COR-L47 (cell line): Measurements from ENCODE around the gene ERAS.

Experiments used
- DNase-seq: peaks from one replicate; lab custom pipeline; 2025; lab: John Stamatoyannopoulos, UW

The ERAS gene

DNA sequence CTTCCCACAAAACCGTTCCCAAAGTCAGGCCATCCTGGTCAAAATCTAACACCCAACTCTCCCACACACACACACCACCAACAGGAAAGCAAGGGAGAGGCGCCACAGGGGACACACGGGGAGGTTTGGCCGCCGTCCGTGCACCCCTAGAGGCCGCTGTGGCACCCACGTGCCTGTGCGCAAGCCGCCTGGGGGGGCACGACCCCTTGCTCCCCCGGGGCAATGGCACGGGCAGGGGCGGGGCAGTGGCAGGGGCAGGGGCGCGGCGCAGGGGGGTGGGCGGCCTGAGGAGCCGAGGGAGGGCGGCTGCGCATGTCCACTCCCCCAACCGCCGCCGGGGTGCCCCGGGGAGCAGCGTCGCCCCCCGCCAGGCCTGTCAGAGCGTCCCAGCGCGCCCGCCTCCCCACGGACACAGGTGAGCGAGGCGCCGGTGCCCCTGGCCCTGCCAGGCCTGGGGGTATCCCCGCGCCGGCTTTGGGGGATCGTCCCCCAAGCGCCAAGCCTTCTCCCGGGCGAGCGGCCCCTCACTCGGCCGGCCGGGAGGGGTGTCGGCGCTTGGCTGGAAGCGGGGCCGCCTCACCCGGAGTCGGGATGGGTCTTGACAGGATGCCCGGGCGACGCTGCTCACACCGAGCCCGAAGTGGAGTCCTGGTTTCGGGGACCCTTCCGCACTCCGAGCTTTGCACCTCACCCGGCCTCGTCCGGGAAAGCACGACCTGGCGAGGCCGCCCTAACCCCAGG is at the start of gene ERAS:
Gene ERAS, plus strand, starts transcription at position 379 of the 741 bp plus-strand sequence. CDS start 2,611 bp downstream, outside the sequence.
- no peak for DNase-seq

DNA sequence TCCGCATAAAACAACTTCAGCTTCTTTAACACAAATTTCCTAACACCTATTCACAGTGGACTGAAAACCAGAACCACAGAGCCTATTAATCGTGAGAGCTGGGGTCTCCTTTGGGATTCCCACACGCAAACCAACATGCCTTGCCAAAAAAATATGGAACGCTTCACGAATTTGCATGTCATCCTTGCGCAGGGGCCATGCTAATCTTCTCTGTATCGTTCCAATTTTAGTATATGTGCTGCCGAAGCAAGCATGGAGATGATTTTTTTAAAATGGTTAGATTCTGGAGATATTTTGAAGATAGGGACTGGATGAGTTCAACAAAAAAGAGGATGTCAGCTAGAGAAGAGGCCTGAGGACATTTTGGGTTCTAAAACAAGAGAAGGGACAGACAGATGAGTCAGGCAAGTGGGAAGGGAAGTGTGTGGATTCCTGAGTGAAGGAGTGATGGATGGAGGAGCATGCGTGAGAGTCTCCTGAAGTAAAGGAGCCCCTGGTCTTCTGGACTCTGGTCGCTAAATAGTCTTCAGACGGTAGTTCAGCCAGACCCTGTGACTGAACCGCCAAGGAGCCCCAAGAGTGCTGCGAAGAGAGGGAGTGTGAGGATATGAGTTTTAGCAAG is 49.4 kb upstream of the ERAS start:
- DNase-seq, result no peak

DNA sequence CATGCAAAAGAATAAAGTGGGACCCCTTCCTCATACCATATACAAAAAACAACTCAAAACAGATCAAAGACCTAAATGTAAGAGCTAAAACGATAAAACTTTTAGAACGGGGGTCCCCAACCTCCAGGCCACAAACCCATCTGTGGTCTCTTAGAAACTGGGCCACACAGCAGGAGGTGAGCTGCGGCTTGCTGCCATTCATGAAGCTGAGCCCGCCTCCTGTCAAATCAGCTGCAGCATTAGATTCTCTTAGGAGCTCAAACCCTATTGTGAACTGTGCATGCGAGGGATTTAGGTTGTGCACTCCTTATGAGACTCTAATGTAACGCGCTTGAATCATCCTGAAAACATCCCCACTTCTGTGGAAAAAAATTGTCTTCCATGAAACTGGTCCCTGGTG is 46.9 kb upstream of the ERAS start:
- no peak for DNase-seq

DNA sequence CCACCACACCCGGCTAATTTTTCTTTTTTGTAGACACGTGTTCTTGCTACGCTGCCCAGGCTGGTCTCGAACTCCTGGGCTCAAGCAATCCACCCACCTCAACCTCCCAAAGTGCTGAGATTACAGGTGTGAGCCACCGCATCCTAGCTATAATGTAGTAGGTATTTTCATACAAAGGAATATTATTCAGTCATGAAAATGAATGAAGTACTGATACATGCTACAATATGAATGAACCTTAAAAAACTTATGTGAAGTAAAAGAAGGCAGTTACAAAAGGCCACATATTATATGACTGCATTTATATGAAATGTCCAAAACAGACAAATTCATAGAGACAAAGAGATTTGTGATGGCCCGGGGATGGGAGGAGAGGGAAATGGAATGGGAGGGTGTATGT is 44.6 kb upstream of the ERAS start:
- DNase-seq, result no peak

DNA sequence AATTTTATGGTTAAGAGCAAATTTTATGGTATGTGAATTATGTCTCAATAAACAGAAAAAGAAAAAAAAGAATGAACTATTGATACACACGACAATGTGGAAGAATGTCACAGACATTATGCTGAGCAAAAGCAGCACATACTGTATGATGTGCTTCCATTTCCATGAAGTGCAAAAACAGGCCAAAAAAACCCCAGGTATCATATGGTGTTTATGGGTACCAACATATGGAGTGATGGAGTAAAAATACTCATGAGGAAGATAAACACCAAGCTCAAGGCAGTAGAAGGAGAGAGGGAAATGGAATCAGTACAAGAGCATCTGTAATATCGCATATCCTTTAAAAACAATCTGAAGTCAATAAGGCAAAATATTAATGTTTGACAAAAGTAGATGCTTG is 44.1 kb upstream of the ERAS start:
- no peak for DNase-seq

GRCh38 chrX:48782795-48783194 is 43.5 kb upstream of the ERAS start:
- no peak for DNase-seq

DNA sequence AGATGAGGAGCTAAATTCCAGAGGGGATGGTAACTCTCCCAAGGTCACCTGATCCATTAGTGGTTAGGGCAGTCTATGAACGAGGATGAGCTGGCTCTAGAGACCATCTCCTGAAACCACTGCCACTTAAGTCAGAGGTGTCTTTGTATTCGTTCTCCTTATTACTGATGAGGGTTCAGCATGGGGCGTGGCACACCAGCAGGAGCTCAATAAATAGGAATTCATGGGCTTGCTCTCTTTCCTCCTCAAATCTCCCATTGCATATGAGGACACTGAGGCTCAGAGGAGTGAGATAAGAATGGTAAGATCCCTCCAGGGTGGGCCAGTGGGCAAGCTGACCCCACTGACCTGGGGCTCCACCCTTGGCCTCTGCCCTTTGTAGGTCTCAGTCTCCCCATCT is 41.6 kb upstream of the ERAS start:
- no peak for DNase-seq

DNA sequence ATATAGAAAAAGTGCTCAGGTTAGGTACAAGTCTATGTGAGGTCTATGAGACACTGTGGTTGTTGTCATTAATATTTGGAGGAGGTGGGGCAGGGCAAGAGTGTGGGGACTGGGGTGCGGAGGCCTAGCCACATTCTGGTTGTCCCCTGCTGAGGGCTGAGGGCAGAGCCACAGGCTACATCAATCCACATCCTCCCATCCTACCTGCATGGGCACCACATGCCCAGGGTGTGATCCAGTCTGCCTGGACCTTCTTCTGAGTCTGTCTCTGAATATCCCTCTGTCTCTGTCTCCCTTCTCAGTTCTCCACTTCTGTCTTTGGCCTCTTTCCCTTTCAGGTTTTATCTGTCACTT is 41.1 kb upstream of the ERAS start:
- no peak for DNase-seq

GRCh38 chrX:48785540-48786214 is 40.6 kb upstream of the ERAS start:
- no peak for DNase-seq

DNA sequence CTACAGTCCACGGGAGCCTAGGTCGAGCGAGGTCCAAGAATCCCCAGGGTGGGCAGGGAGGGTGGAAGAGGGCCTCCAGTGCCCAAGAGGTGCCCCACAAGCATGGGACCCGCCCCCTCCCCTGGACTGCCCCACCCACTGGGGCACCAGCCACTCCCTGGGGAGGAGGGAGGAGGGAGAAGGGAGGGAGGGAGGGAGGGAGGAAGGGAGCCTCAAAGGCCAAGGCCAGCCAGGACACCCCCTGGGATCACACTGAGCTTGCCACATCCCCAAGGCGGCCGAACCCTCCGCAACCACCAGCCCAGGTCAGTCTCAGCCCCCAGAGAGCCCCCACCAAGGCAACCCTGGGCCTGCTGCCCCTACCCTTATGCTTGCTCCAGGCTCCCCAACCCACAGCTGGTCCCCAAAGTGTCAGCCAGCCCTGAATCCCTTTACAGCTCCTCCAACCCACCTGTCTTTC is 39.9 kb upstream of the ERAS start, which contains the start of gene GATA1:
Gene GATA1, plus strand, starts transcription at position 250 of the 460 bp plus-strand sequence. CDS start 4,520 bp downstream, outside the sequence.
- no peak for DNase-seq

DNA sequence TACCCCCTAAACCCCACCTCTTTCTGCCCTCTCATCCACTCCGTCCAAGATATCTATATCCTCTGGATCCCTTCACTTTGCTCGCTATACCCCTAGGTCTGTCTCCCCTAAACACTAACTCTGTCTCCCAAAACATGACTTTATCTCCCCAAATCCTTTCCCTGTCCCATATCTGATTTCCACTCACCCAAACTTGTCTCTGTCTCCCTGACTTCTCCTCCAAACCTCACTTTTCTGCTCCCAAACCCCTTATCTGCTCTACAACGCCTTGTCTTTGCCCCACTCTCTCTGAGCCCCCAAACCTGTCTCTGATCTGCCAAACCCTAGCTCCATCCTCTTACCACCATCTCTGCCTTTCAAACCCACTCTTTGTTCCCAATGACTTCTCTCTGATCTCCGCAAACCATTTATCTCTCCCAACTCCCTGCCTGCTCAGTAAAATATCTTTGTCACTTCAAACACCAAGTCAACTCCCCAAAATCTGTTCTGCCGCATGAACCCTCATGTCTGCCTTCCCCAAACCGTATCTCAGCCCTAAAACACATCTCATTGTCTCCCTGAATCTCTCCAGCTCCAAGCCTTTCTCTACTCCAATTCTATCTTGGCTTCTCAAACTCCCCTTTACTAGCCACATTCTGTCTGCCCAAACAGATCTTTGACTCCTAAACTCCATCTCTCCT is 39.3 kb upstream of the ERAS start:
- no peak for DNase-seq

DNA sequence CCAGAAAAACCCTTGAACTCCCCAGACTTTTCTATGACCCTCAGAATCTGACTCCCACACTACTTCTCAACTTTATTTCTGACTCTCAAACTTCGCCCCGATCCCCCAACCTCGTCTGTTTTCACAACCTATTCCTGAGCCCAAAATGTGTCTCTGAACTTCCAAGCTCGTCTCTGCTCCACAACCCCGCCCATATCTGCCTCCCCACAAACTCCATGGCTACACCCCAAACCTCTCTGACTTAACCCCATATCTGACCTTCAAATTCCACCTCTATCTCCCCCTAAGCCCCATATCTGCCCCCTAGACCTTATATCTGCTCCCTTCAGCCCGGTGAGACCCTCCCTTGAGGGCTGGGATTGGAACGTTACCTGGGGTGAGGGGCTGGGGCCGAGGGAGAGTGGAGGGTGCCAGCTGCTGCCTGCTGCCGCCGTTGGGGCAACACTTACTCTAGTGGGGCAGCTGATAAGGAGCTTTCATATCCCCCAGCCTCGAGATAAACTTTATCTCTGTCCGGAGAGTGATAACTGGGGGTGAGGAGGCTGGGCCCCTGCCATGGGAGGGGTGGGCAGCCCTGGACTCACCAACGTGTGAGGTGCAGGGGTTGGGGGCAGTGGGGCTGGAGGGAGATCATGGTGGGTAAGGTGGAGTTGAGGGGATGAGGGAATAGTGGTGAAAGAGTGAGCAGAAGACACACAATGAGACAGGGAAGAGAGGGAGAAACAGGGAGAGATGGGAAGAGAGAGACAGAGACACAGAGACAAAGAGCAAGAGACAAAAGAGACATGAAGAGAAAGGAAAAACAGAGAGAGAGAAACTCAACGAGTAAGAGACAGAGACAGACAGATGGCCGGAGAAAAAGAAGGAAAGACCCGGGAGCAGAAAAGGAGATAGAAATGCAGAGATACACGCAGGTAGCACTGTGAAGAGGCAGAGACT is 38.5 kb upstream of the ERAS start:
- DNase-seq, result no peak

- DNase-seq, result no peak
These were observed 36.7 kb upstream of the ERAS start for GRCh38 chrX:48789366-48790220.

DNA sequence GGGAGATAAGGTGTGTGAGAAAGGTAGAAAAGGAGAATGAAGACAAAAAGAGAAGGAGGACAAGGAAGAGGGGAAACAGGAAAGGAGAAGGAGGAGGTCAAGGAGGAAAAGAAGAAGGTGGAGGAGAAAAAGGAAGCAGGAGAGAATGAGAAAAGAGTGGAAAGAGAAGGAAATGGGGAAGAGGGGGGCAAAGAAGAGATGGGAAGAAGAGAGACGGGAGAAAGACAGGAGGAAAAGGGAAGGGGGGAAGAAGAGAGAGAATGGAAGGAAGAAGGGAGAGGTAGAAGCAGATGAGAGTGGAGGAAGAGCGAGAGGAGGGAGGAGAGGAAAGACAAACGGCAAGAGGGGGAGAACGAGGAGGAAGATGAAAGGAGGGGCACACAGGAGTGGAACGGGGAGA is 35.8 kb upstream of the ERAS start:
- DNase-seq, result no peak

GRCh38 chrX:48791063-48791820 is 35.1 kb upstream of the ERAS start:
- DNase-seq, result no peak

DNA sequence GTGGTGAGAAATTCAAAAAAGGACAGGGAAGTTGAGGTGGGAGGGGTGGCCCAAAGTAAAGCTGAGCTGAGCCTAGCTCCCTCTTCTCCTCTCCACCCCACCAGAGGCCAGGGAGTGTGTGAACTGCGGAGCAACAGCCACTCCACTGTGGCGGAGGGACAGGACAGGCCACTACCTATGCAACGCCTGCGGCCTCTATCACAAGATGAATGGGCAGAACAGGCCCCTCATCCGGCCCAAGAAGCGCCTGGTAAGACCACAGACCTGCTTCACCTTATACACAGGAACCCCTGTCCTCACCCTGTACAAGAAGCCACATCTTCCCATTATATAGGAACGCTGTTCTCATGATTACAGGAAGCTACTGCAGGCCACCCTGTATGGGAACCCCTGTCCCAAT is 34.1 kb upstream of the ERAS start:
- no peak for DNase-seq

GRCh38 chrX:48793935-48794334 is 32.4 kb upstream of the ERAS start:
- no peak for DNase-seq

DNA sequence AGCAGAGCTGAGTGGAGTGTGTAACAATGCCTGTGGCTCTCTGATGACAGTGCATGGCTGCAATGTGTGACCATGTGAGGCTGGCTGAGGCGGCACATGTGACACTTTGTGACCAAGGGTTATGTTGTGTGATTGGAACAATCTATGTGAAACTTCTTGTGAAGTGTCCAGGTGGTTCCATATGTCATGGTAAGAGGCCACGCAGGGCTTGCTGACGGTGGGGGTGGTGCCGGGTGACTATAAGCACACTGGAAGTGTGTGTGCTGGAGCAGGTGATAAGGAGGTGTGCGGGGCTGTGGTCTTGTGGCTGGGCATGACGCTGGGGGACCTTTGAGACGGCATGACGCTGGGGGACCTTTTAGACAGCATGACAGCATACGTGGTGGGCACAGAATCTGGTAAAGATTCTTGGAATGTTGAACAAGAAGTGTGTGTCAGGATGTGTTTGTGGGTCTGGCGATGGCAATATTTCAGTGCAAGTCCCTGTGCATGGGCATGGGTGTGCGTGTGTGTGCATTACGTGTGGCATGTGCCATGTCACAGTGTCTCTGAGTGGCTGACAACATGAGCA is 31.9 kb upstream of the ERAS start:
- DNase-seq, result no peak

DNA sequence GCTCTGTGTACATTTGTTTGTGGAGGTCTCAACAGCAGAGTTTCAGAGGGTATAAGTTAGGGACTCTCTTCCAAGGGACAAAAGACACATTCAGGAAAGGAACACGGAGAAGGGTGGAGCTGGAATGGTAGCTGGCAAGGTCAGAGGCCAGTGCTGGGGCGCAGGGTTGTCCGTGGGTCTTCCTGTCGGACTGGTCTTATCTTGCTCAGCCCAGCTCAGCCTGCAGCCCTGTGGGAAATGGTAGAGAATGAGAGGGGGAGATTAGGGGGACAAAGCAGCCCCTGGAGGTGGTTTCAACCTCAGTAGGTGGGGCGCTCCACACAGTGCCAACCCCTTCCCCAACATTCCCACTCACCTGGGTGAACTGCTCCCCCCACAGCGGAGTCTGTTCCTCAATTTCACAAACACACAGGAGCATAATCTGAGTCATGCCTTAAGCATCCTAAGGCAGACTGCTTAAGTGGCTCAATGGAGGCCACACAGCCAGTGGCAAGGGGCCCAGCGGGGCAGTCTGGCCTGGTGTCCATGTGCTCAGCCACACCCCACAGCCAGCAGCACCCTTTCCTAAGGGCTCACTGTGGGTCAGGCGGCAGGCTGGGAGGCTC is 31.3 kb upstream of the ERAS start:
- no peak for DNase-seq
